ENCODE results near the gene DAB2IP.

Gene DAB2IP

DNA sequence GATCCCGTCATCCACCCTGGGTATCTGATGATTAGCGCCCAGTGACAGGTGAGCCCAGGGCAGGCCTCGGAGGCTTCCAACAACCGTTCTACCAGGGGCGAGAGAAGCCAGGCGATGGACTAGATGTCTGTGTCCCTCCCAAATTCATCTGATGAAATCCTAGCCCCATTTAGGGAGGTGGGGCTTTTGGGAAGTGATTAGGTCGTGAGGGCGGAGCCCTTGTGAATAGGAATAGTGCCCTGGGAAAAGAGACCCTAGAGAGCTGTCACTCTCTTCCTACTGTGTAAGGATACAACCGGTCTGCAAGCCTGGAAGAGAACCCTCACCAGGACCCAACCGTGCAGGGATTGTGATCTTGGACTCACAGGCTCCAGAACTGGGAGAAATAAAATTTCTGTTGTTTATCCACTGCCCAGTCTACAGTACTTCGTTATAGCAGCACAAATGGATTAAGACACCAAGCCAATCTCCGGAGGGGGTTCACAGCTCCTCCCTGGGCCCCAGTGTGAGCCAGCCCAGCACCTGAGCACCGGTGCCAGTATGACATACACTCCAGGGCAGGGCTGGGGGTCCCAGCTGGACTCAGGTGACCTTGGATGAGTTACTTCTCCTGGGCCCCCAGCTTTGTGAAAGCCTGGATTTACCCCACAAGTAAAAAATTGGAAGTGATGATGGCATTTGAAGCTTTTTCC lies 162.2 kb downstream of the DAB2IP start:
- Histone ChIP-seq H3K36me3 (ENCODE audit: control insufficient read depth in 2 of 2, insufficient read depth in 1 of 2, low read length in 2 of 2) (no peaks in the 10 kb centered on the region), H3K4me1 (ENCODE audit: control insufficient read depth, insufficient read depth, low read length) (no peaks in the 10 kb centered on the region), H3K9me3 (ENCODE audit: control insufficient read depth, insufficient read depth, low read depth, low read length) (no peaks in the 10 kb centered on the region), H3K27ac (ENCODE audit: extremely low read depth, low read depth, low read length) (no peak overlapping the region), H3K4me3 (ENCODE audit: low read depth, low read length) (no peak overlapping the region)
- ChIA-PET CTCF (no interaction called here), POLR2A (interaction anchor here (0.5 kb wide), 1 partner anchor 228 kb away, joined by 3 read pairs; no protein-coding TSS in a partner anchor)
- TF ChIP-seq ZNF664 (tag by site-specific recombination; IDR thresholded peaks at IDR 0.05): no peak
- no peak for TF ChIP-seq RBAK (tag by site-specific recombination; IDR thresholded peaks at IDR 0.05)
- TF ChIP-seq, protein P1, sequence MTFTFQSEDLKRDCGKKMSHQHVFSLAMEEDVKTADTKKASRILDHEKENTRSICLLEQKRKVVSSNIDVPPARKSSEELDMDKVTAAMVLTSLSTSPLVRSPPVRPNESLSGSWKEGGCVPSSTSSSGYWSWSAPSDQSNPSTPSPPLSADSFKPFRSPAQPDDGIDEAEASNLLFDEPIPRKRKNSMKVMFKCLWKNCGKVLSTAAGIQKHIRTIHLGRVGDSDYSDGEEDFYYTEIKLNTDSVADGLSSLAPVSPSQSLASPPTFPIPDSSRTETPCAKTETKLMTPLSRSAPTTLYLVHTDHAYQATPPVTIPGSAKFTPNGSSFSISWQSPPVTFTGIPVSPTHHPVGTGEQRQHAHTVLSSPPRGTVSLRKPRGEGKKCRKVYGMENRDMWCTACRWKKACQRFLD (tag by site-specific recombination; IDR thresholded peaks at IDR 0.05): no peak
- TF ChIP-seq MYNN (tag by site-specific recombination; IDR thresholded peaks at IDR 0.05; ENCODE audit: borderline replicate concordance): no peak
- TF ChIP-seq, protein P2, sequence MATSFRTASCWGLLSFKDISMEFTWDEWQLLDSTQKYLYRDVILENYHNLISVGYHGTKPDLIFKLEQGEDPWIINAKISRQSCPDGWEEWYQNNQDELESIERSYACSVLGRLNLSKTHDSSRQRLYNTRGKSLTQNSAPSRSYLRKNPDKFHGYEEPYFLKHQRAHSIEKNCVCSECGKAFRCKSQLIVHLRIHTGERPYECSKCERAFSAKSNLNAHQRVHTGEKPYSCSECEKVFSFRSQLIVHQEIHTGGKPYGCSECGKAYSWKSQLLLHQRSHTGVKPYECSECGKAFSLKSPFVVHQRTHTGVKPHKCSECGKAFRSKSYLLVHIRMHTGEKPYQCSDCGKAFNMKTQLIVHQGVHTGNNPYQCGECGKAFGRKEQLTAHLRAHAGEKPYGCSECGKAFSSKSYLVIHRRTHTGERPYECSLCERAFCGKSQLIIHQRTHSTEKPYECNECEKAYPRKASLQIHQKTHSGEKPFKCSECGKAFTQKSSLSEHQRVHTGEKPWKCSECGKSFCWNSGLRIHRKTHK (tag by site-specific recombination; IDR thresholded peaks at IDR 0.05): no peak
- TF ChIP-seq ZNF112 (tag by site-specific recombination; IDR thresholded peaks at IDR 0.05): no peak
- TF ChIP-seq, protein P3, sequence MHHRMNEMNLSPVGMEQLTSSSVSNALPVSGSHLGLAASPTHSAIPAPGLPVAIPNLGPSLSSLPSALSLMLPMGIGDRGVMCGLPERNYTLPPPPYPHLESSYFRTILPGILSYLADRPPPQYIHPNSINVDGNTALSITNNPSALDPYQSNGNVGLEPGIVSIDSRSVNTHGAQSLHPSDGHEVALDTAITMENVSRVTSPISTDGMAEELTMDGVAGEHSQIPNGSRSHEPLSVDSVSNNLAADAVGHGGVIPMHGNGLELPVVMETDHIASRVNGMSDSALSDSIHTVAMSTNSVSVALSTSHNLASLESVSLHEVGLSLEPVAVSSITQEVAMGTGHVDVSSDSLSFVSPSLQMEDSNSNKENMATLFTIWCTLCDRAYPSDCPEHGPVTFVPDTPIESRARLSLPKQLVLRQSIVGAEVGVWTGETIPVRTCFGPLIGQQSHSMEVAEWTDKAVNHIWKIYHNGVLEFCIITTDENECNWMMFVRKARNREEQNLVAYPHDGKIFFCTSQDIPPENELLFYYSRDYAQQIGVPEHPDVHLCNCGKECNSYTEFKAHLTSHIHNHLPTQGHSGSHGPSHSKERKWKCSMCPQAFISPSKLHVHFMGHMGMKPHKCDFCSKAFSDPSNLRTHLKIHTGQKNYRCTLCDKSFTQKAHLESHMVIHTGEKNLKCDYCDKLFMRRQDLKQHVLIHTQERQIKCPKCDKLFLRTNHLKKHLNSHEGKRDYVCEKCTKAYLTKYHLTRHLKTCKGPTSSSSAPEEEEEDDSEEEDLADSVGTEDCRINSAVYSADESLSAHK (tag by site-specific recombination; IDR thresholded peaks at IDR 0.05): no peak

DNA sequence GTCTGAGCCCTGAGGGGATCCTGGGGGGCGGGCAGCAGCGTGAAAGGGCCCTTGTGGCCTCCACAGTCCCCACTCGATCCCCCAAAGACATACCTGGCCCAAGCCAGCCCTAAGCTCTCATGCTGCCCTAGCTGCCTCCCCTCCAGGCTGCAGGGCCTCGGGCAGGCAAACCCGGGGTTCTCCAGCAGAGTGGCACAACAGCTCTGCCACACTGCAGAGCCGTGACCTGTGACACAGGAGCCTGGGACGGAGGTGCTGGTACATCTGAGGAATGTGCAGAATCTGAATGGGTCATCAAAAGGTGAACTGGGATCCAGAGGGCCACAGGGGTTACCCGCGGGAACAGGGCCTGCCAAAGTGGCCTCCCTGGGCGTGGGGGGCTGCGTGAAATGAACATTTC lies 163.2 kb downstream of the DAB2IP start:
- CTCF ChIA-PET: interaction anchor here (0.6 to 1.2 kb wide), 3 partner anchors 18 to 174 kb away, joined by 3 read pairs; no protein-coding TSS in a partner anchor
- Histone ChIP-seq H3K4me1 (ENCODE audit: control insufficient read depth, insufficient read depth, low read length) (no peaks in the 10 kb centered on the region), H3K4me3 (ENCODE audit: low read depth, low read length) (no peak overlapping the region), H3K9me3 (ENCODE audit: control insufficient read depth, insufficient read depth, low read depth, low read length) (no peaks in the 10 kb centered on the region), H3K36me3 (ENCODE audit: control insufficient read depth in 2 of 2, insufficient read depth in 1 of 2, low read length in 2 of 2) (no peaks in the 10 kb centered on the region), H3K27ac (ENCODE audit: extremely low read depth, low read depth, low read length) (no peak overlapping the region)
- POLR2A ChIA-PET: no interaction called here
- TF ChIP-seq ZNF555 (tag by site-specific recombination; conservative IDR thresholded peaks at IDR 0.05) (no peak), ZNF549 (tag by site-specific recombination; IDR thresholded peaks at IDR 0.05) (no peak), ZNF37A (tag by site-specific recombination; IDR thresholded peaks at IDR 0.05) (no peak), ZNF560 (tag by site-specific recombination; IDR thresholded peaks at IDR 0.05; ENCODE audit: borderline replicate concordance) (no peak), PRDM1 (tag by site-specific recombination; IDR thresholded peaks at IDR 0.05) (no peak), ZNF76 (tag by site-specific recombination; IDR thresholded peaks at IDR 0.05; ENCODE audit: borderline replicate concordance, low read depth) (no peak), ZNF146 (tag by site-specific recombination; IDR thresholded peaks at IDR 0.05) (no peak)
- TF ChIP-seq, protein P2 (tag by site-specific recombination; IDR thresholded peaks at IDR 0.05): no peak
- TF ChIP-seq, protein P4, sequence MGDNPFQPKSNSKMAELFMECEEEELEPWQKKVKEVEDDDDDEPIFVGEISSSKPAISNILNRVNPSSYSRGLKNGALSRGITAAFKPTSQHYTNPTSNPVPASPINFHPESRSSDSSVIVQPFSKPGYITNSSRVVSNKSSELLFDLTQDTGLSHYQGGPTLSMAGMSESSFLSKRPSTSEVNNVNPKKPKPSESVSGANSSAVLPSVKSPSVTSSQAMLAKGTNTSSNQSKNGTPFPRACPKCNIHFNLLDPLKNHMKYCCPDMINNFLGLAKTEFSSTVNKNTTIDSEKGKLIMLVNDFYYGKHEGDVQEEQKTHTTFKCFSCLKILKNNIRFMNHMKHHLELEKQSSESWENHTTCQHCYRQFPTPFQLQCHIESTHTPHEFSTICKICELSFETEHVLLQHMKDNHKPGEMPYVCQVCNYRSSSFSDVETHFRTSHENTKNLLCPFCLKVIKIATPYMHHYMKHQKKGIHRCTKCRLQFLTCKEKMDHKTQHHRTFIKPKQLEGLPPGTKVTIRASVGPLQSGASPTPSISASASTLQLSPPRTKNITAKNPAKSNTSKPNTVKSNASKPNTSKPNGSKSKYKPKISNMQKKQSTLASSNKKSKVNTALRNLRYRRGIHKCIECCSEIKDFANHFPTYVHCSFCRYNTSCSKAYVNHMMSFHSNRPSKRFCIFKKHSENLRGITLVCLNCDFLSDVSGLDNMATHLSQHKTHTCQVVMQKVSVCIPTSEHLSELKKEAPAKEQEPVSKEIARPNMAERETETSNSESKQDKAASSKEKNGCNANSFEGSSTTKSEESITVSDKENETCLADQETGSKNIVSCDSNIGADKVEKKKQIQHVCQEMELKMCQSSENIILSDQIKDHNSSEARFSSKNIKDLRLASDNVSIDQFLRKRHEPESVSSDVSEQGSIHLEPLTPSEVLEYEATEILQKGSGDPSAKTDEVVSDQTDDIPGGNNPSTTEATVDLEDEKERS (tag by site-specific recombination; IDR thresholded peaks at IDR 0.05): no peak
- TF ChIP-seq, protein P5, sequence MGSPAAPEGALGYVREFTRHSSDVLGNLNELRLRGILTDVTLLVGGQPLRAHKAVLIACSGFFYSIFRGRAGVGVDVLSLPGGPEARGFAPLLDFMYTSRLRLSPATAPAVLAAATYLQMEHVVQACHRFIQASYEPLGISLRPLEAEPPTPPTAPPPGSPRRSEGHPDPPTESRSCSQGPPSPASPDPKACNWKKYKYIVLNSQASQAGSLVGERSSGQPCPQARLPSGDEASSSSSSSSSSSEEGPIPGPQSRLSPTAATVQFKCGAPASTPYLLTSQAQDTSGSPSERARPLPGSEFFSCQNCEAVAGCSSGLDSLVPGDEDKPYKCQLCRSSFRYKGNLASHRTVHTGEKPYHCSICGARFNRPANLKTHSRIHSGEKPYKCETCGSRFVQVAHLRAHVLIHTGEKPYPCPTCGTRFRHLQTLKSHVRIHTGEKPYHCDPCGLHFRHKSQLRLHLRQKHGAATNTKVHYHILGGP (tag by site-specific recombination; IDR thresholded peaks at IDR 0.05): no peak
